GM12801 (cell line): ENCODE measurements around the gene ASCL1.

ENCODE experiments used
- CTCF ChIP-seq: IDR thresholded peaks from one replicate; pipeline ENCODE4 v1.5.1; 2011; ENCODE audit warnings: control low read depth; ENCODE audit not compliant: insufficient read length; ENCODE audit errors: extremely low read depth

Gene ASCL1

DNA sequence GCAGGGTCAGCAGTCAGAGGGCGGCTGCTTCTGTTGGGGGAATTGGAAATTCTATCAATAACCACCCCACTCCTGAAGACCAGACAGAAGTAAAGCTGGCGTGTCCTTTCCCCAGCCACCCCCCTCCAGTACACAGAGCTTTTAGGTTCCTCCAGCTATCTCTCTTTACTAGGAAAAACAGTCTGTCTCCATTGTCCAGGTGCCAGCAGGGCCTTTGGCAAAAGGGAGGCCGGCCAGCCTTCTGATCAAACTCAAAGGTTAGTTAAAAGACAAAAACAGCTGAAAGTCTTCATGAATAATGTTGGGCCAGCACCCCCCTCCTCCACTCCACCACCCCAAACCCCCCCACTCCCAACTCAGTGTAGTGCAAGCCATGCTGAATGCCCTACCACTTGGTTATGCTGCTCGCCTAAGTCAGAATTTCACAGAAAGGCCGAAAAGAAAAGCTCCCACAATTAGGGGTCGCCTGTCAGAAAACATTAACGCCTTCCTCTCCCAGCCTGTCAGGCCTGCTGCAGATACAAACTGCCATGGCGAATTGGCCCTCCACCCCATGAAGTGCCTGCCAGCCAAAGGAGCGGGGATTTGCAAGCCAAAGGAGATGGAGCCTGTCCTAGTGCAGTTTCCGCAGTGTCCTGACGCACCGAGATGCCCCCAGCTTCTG is 8.9 kb downstream of the ASCL1 start:
- TF ChIP-seq CTCF, result no peak

DNA sequence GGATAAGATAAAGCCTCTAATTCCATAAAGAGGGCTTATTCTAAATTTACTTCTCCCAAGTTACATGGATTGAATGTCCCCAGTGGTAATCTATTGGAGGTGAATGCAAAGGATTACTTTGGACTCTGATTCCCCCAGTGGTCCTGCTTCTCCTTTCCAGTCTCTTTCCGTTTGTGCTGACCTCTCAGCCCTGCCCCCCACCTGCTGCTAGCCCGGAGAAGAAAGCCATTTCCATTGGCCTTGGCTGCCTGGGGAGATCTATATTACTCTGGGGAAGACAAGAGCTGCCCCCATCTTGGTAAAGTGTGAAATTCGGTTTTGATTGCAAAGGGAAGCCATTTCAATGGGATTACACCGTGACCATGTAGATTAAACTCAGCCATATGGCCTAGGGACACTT is 13.3 kb downstream of the ASCL1 start:
- TF ChIP-seq CTCF, result no peak

DNA sequence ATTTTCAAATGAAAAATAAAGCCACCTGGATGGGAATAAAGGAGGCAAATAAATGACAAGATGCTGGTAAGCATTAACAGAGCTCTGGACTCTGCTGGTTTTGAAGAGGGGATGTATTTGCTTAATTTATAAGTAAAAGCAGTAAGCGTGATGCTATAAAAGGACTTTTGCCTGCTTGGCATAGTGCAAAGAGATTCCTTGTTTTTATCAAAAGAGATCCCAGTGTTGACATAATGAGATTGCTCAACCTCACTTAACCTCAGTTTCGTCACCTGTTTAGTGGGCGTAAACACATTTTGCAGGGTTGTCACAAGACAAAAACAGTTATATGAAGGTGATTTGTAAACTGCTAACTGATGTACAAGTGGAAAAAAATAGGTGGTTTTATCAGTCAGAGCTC is 13.8 kb downstream of the ASCL1 start:
- no peak for TF ChIP-seq CTCF

- TF ChIP-seq CTCF, result no peak
Measured at GRCh38 chr12:102973583-102973982, 16.1 kb downstream of the ASCL1 start.

GRCh38 chr12:102976609-102977280 is 19.3 kb downstream of the ASCL1 start:
- no peak for TF ChIP-seq CTCF

DNA sequence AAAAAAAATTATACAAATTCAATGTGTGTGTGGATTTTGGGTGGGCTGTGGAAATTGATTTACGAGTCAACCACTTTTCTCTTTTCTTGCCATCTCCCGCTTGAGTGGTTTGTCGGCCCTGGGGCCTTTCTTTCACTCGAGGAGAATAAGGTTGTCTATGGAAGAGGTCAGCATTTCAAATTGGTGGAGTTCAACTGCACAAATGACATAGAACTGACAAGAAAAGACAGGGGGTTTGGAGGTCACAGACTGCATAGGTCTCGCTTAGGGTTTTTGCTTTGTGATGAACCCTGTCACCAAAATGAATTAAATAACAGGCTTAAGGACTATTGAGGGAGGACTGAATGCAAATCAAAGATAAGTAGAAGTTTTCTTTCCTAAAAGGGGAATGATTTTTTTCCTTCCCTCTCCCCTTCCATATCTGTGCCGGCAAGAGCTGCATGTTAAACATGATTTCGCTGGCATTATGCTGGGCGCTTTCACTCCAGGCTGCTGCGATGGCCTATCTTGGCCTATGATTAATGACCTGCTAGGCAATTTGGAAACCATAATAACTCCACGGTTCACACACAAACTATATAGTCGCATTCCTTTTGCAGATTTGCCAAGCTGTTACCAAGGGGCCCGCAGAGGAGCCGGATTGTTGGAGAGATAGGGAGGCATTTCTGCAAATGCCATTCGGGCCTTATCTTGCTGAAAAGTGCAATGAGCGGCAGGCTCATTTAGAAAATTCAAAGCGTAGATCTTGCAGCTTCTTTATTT is 20.7 kb downstream of the ASCL1 start:
- no peak for TF ChIP-seq CTCF

DNA sequence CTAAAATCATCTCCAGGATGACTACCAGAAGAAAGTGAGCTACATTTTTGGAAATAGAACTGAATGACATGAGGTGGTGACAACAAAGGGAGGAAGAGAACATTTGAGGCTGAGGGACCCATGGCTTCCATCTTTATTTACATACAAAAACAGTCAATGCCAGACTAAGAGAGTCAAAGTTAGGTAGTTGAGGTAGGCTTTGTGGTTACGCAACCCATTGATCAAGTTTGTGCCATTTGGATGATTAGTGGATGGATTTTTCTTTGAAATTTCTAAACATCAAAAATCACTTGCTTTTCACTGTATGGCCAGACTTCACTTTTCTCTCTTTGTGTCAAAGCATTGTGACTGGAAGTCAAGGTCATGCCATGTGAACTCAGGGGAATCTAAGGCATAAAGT is 22.9 kb downstream of the ASCL1 start:
- TF ChIP-seq CTCF, result no peak
